Measurements from ENCODE around the gene RPL10.
A peak's percentile ranks its signal among the peaks of the same experiment; 100 is the strongest.

The RPL10 gene

GRCh38 chrX:154367474-154368308 is 30.5 kb upstream of the RPL10 start:
- H3F3A ChIP-seq (ENCODE audit: insufficient read depth, low read length), result no peaks in the 10 kb centered on the region
- H3K9me3 ChIP-seq (ENCODE audit: low read length), result no peaks in the 10 kb centered on the region
- H3K36me3 ChIP-seq (ENCODE audit: insufficient read depth, low read length), result peaks cover 2% of the 10 kb centered on the region
- H3K9me2 ChIP-seq (ENCODE audit: low read depth, low read length), result no peaks in the 10 kb centered on the region
- no peak overlapping the region for H2AFZ ChIP-seq (ENCODE audit: low read length)
- H3K4me1 ChIP-seq (ENCODE audit: insufficient read depth, low read length, severe bottlenecking), result peaks cover 31% of the 10 kb centered on the region
- no peak overlapping the region for H3K4me3 ChIP-seq (ENCODE audit: low read depth, low read length, poor library complexity, severe bottlenecking)
- no peak for TF ChIP-seq CTCF (IDR thresholded peaks at IDR 0.05; ENCODE audit: low read length)
- no peak for TF ChIP-seq EZH2 (IDR thresholded peaks at IDR 0.05; ENCODE audit: borderline replicate concordance, low read length)
- no peak overlapping the region for H3K27ac ChIP-seq (ENCODE audit: low read depth, low read length, poor library complexity, severe bottlenecking)
- H3K4me2 ChIP-seq (ENCODE audit: low read length), result no peak overlapping the region
- H3K79me2 ChIP-seq (ENCODE audit: insufficient read depth, low read length), result no peaks in the 10 kb centered on the region
- H4K20me1 ChIP-seq (ENCODE audit: insufficient read depth, low read length), result no peaks in the 10 kb centered on the region
- no peak overlapping the region for H3K9ac ChIP-seq (ENCODE audit: low read length)
- no peaks in the 10 kb centered on the region for H3K27me3 ChIP-seq (ENCODE audit: insufficient read depth, low read length)

DNA sequence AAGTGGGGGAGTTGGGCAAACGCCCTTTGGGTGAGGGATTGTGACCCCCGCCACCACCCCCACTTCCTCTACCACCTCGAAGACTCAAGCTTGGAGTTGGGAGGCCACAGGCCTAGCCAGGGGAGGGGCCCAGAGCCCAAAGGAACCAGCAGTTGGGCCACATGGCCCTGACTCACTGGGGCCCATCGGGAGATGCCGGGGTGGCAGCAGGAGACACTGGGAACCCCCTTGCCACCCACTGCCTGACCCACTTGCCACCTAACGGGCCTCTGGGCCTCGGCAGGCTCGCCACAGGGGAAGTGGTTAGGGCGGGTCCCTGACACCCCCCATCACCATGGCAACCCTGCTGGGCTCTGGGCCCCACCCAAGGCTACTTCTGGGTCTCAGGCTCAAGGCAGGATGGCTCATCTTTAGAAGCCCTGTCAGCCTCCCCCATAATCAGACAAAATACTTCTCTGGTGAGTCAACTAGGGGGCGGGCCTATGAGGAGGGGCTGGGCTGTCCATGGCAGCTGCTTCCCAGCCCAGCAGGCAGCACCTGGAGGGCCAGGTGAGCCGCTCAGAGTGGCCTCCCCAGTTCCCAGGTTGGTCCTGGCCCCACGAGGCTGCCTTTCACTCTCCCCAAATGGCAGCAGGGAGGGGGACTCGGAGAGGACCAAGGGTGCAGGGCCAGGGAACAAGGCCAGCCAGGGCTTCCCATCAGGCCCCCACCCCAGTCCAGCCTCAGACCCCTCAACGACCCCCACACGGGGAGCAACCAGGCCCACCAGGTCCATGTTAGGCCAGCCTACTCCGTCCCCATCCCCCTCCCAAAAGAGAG is 29.3 kb upstream of the RPL10 start:
- no peaks in the 10 kb centered on the region for H4K20me1 ChIP-seq (ENCODE audit: insufficient read depth, low read length)
- H3F3A ChIP-seq (ENCODE audit: insufficient read depth, low read length), result no peaks in the 10 kb centered on the region
- peak overlapping the region; percentile 35; the same call in 1 of the 2 replicates for H3K9ac ChIP-seq (ENCODE audit: low read length)
- H3K27me3 ChIP-seq (ENCODE audit: insufficient read depth, low read length), result no peaks in the 10 kb centered on the region
- H3K9me3 ChIP-seq (ENCODE audit: low read length), result no peaks in the 10 kb centered on the region
- H3K79me2 ChIP-seq (ENCODE audit: insufficient read depth, low read length), result no peaks in the 10 kb centered on the region
- H3K4me2 ChIP-seq (ENCODE audit: low read length), result peak overlapping the region; percentile 95
- H3K36me3 ChIP-seq (ENCODE audit: insufficient read depth, low read length), result no peaks in the 10 kb centered on the region; the same call in 1 of the 2 replicates
- H2AFZ ChIP-seq (ENCODE audit: low read length), result no peak overlapping the region
- H3K9me2 ChIP-seq (ENCODE audit: low read depth, low read length), result no peaks in the 10 kb centered on the region
- TF ChIP-seq CTCF (IDR thresholded peaks at IDR 0.05; ENCODE audit: low read length) (no peak), EZH2 (IDR thresholded peaks at IDR 0.05; ENCODE audit: borderline replicate concordance, low read length) (no peak)
- peaks cover 42% of the 10 kb centered on the region for H3K4me1 ChIP-seq (ENCODE audit: insufficient read depth, low read length, severe bottlenecking)
- H3K4me3 ChIP-seq (ENCODE audit: low read depth, low read length, poor library complexity, severe bottlenecking), result peak overlapping the region; percentile 92
- H3K27ac ChIP-seq (ENCODE audit: low read depth, low read length, poor library complexity, severe bottlenecking), result peak overlapping the region; percentile 37

GRCh38 chrX:154369449-154370299 is 28.5 kb upstream of the RPL10 start:
- no peaks in the 10 kb centered on the region for H3K9me3 ChIP-seq (ENCODE audit: low read length)
- H2AFZ ChIP-seq (ENCODE audit: low read length), result no peak overlapping the region
- H3K27me3 ChIP-seq (ENCODE audit: insufficient read depth, low read length), result no peaks in the 10 kb centered on the region
- no peaks in the 10 kb centered on the region for H3K36me3 ChIP-seq (ENCODE audit: insufficient read depth, low read length)
- H3K4me3 ChIP-seq (ENCODE audit: low read depth, low read length, poor library complexity, severe bottlenecking), result peak overlapping the region; percentile 92
- no peaks in the 10 kb centered on the region for H3K9me2 ChIP-seq (ENCODE audit: low read depth, low read length)
- peak overlapping the region; percentile 81 for H3K9ac ChIP-seq (ENCODE audit: low read length)
- no peaks in the 10 kb centered on the region for H3F3A ChIP-seq (ENCODE audit: insufficient read depth, low read length)
- no peaks in the 10 kb centered on the region for H3K79me2 ChIP-seq (ENCODE audit: insufficient read depth, low read length)
- no peak for TF ChIP-seq EZH2 (IDR thresholded peaks at IDR 0.05; ENCODE audit: borderline replicate concordance, low read length)
- no peak for TF ChIP-seq CTCF (IDR thresholded peaks at IDR 0.05; ENCODE audit: low read length)
- H3K4me1 ChIP-seq (ENCODE audit: insufficient read depth, low read length, severe bottlenecking), result peaks cover 48% of the 10 kb centered on the region
- peak overlapping the region; percentile 95 for H3K4me2 ChIP-seq (ENCODE audit: low read length)
- no peaks in the 10 kb centered on the region for H4K20me1 ChIP-seq (ENCODE audit: insufficient read depth, low read length)
- peak overlapping the region; percentile 71 for H3K27ac ChIP-seq (ENCODE audit: low read depth, low read length, poor library complexity, severe bottlenecking)

Measured in OCI-LY1 (cell line).